ENCODE measurements around the gene CTXN3. TPM values are rescaled to one million over a fixed set of nuclear protein-coding genes. Genes with fewer than 3 reads are reported as not detected.

CTXN3 gene
- total RNA-seq, 2 donors from 2014 or later = not detected

DNA sequence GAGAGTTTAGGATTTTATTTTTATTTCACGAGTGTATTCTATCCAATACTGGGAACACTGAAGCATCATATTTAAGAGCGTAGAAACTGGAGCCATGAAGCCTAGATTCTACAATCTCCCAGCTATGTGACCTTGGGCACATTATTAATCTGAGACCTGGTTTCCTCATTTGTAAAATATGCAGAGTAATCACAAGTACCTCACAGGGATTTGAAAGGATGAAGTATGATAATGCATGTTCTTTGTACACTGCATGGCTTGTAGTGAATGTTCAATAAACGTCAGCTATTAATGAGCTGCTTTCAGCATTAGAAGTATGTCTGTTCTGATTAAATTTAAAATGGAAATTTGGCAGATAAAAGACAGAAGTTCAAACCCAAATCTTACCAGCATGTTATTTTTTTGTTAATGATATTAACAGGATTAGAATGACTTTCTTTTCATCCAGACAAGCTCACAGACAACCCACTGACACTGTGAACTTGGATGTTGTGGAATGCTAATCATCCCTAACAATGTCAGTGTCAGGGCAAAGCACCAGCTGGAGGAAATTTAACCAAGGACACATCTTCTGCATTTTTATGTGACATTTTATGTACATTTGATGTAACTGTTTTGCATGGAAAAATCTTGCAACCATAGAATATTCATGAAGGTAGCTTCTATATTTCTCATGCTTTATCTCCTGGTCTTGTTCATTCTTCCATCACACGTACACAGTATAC lies 27.1 kb upstream of the CTXN3 start:
- H3K4me1 ChIP-seq (replicated peaks) = no peaks in the 10 kb centered on the region
- intact Hi-C loops (cut with DNase I) = no loop called here
- no peaks in the 10 kb centered on the region for H3K27me3 ChIP-seq (replicated peaks; ENCODE audit: insufficient read depth)
- 75% methylated on average over 4 of the region's 4 CpGs for WGBS
- DNase-seq (ENCODE audit: low spot score) = no peak
- no peak overlapping the region for H3K4me3 ChIP-seq
- no peaks in the 10 kb centered on the region for H3K9me3 ChIP-seq
- H3K27ac ChIP-seq = no peak overlapping the region
- no peak for TF ChIP-seq POLR2A (IDR thresholded peaks at IDR 0.05)
- H3K36me3 ChIP-seq = no peaks in the 10 kb centered on the region

DNA sequence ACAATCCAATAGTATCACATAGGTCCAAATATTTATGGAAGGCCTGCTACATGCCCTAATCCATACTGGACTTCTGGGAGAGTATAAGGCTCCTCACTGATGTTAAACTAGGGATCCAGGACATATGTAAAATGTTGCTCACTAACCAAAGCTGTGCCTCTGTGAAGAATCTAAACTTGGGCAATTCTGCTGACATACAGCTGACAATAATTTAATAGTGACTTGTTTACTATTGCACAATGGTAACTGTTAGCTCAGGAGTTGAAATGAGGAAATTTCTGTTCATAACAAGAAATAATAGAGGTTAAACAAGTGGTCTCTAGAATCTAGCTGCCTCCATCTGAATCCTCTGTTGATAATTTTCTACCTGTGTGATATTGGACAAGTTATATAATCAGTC lies 14.9 kb upstream of the CTXN3 start:
- TF ChIP-seq, protein P1, sequence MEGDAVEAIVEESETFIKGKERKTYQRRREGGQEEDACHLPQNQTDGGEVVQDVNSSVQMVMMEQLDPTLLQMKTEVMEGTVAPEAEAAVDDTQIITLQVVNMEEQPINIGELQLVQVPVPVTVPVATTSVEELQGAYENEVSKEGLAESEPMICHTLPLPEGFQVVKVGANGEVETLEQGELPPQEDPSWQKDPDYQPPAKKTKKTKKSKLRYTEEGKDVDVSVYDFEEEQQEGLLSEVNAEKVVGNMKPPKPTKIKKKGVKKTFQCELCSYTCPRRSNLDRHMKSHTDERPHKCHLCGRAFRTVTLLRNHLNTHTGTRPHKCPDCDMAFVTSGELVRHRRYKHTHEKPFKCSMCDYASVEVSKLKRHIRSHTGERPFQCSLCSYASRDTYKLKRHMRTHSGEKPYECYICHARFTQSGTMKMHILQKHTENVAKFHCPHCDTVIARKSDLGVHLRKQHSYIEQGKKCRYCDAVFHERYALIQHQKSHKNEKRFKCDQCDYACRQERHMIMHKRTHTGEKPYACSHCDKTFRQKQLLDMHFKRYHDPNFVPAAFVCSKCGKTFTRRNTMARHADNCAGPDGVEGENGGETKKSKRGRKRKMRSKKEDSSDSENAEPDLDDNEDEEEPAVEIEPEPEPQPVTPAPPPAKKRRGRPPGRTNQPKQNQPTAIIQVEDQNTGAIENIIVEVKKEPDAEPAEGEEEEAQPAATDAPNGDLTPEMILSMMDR (IDR thresholded peaks at IDR 0.05) = no peak
- no peak for TF ChIP-seq POLR2A (IDR thresholded peaks at IDR 0.05)
- TF ChIP-seq POLR2AphosphoS5 (IDR thresholded peaks at IDR 0.05) = no peak
- no peak overlapping the region for H3K27ac ChIP-seq
- intact Hi-C loops (cut with DNase I) = no loop called here
- H3K27me3 ChIP-seq (replicated peaks; ENCODE audit: insufficient read depth) = no peaks in the 10 kb centered on the region
- H3K4me1 ChIP-seq (replicated peaks) = no peaks in the 10 kb centered on the region
- no peak overlapping the region for H3K4me3 ChIP-seq
- no peaks in the 10 kb centered on the region for H3K9me3 ChIP-seq
- DNase-seq (ENCODE audit: low spot score) = no peak
- no peaks in the 10 kb centered on the region for H3K36me3 ChIP-seq

DNA sequence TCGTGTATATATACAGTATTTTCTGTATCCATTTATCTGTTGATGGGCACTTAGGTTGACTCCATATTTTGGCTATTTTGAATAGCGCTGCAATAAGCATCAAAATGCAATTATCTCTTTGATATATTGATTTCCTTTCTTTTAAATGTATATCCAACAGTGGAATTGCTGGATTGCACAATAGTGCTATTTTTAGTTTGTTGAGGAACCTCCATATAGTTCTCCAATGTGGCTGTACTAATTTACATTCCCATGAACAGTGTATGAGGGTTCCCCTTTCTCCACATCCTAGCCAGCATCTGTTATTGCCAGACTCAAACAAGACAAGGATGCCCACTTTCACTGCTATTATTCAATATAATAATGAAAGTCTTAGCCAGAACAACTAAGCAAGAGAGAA lies 9.1 kb upstream of the CTXN3 start:
- WGBS = 89% methylated on average over 2 of the region's 2 CpGs
- H3K36me3 ChIP-seq = no peaks in the 10 kb centered on the region
- intact Hi-C loops (cut with DNase I) = no loop called here
- H3K9me3 ChIP-seq = no peaks in the 10 kb centered on the region
- TF ChIP-seq POLR2A (IDR thresholded peaks at IDR 0.05) = no peak
- H3K27ac ChIP-seq = no peak overlapping the region
- H3K4me1 ChIP-seq (replicated peaks) = no peaks in the 10 kb centered on the region
- H3K4me3 ChIP-seq = no peak overlapping the region
- no peaks in the 10 kb centered on the region for H3K27me3 ChIP-seq (replicated peaks; ENCODE audit: insufficient read depth)
- DNase-seq (ENCODE audit: low spot score) = no peak

DNA sequence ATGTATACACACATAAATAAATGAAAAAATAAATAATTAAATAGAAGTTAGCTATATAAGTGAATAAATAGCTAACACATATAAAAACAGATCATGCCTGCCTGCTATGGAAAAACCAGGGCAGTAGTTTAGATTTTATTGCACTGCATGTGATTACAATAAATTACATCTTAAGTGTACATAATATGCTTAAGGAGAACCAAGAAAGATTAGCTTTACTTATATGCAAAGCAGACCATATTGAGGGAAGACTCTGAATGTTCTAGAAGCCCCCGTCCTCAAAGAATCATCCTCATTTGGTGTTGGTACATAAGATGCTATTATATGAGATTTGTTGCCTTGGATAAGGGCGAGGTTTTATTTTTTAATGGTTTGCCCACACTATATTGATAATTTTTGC lies 5.9 kb upstream of the CTXN3 start:
- TF ChIP-seq POLR2A (IDR thresholded peaks at IDR 0.05) (no peak), POLR2AphosphoS5 (IDR thresholded peaks at IDR 0.05) (no peak)
- TF ChIP-seq, protein P1 (IDR thresholded peaks at IDR 0.05) = no peak
- WGBS = 100% methylated on average over 2 of the region's 2 CpGs
- intact Hi-C loops (cut with DNase I) = no loop called here
- Histone ChIP-seq H3K4me3 (no peak overlapping the region), H3K27me3 (replicated peaks; ENCODE audit: insufficient read depth) (no peaks in the 10 kb centered on the region), H3K36me3 (no peaks in the 10 kb centered on the region), H3K4me1 (replicated peaks) (no peaks in the 10 kb centered on the region), H3K9me3 (no peaks in the 10 kb centered on the region), H3K27ac (no peak overlapping the region)
- DNase-seq (ENCODE audit: low spot score) = no peak

DNA sequence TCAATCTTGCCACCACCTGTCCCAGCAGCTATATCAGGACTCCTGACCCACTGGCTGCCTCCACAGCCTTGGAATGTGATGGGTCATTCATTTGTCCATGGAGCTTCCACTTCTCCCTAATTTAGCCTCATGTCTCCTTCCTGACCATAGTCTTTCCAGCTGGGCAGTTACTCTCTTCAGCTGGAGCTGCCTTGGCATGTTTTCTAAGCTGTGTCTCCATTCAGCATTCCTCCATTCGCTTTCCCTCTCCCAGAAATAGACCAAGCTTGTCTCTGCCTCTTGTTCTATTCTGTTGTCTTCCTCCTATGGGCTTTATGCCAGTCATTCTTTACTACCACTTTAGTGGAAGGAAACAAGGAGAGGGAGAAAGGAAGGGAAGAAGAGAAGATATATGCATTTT lies 5.3 kb upstream of the CTXN3 start:
- no peak overlapping the region for H3K4me3 ChIP-seq
- no peaks in the 10 kb centered on the region for H3K9me3 ChIP-seq
- no peak for DNase-seq (ENCODE audit: low spot score)
- intact Hi-C loops (cut with DNase I) = no loop called here
- TF ChIP-seq POLR2AphosphoS5 (IDR thresholded peaks at IDR 0.05) (no peak), POLR2A (IDR thresholded peaks at IDR 0.05) (no peak)
- no peaks in the 10 kb centered on the region for H3K4me1 ChIP-seq (replicated peaks)
- no peaks in the 10 kb centered on the region for H3K27me3 ChIP-seq (replicated peaks; ENCODE audit: insufficient read depth)
- 67% methylated on average over 1 of the region's 1 CpG for WGBS
- no peak overlapping the region for H3K27ac ChIP-seq
- no peaks in the 10 kb centered on the region for H3K36me3 ChIP-seq

DNA sequence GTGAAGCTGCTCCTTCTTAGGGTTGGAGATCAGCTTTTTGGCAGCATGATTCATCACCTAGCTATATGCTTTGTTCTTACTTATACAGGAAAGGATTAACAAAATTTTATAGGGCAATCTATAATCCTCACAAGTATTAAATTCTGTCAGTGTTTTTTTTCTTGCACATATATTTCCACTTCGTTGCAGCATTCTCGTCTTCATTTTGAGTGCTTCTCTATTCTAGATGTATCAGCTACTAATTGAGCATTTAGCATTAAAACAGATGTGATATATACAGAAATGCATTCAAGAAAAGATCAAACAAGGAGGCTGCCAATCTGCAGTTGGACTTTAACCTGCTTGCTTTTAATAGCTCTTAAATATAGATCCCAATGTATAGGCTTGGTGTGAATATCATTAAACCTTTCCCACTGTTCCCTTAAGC lies 3.6 kb upstream of the CTXN3 start:
- DNase-seq (ENCODE audit: low spot score) = no peak
- H3K36me3 ChIP-seq = no peaks in the 10 kb centered on the region
- H3K27ac ChIP-seq = no peak overlapping the region
- intact Hi-C loops (cut with DNase I) = no loop called here
- H3K9me3 ChIP-seq = no peaks in the 10 kb centered on the region
- WGBS = 67% methylated on average over 2 of the region's 2 CpGs
- H3K4me3 ChIP-seq = no peak overlapping the region
- H3K4me1 ChIP-seq (replicated peaks) = peaks cover 4% of the 10 kb centered on the region
- TF ChIP-seq POLR2AphosphoS5 (IDR thresholded peaks at IDR 0.05) (no peak), POLR2A (IDR thresholded peaks at IDR 0.05) (no peak)
- TF ChIP-seq, protein P1 (IDR thresholded peaks at IDR 0.05) = no peak
- H3K27me3 ChIP-seq (replicated peaks; ENCODE audit: insufficient read depth) = no peaks in the 10 kb centered on the region

Data from prostate gland (tissue), 2 donors.